Aorta (tissue), 5 donors: Measurements from ENCODE around the gene CHSY1. TPM values are rescaled to one million over a fixed set of nuclear protein-coding genes. Genes with fewer than 3 reads are reported as not detected.
"Not testable (repeated sequence)": the region's sequence is repeated elsewhere in the genome, so short reads cannot be mapped to it uniquely, and the experiment has no call there.

Experiments
- ATAC-seq: fragments of 200-7000 bp; cut with Tn5 transposase; one replicate; pipeline ENCODE4 v1.9.1; 2022; ENCODE audit warnings: moderate library complexity; ENCODE audit not compliant: low FRiP score
- DNase-seq, 2 donors: peaks; one replicate each; pipeline ENCODE4 v3.0.0-alpha.2; 2020
- H3K27ac ChIP-seq, 2 donors: one replicate each; pipeline ENCODE4 v1.5.1; 2013; ENCODE audit warnings: low read length in 2 of 2, mild to moderate bottlenecking in 2 of 2, moderate library complexity in 2 of 2, control low read depth in 1 of 2, inconsistent platforms in 1 of 2, low read depth in 1 of 2
- H3K27me3 ChIP-seq, 2 donors: one replicate each; pipeline ENCODE4 v1.6.1; 2013; ENCODE audit warnings: control low read depth in 1 of 2, low read length in 1 of 2, mild to moderate bottlenecking in 1 of 2, moderate library complexity in 1 of 2; ENCODE audit not compliant: insufficient read depth in 2 of 2, control insufficient read depth in 1 of 2
- H3K36me3 ChIP-seq, 2 donors: one replicate each; pipeline ENCODE4 v1.6.1; 2013; ENCODE audit warnings: control low read depth in 1 of 2, low read length in 1 of 2, mild to moderate bottlenecking in 1 of 2; ENCODE audit not compliant: insufficient read depth in 2 of 2, control insufficient read depth in 1 of 2
- H3K4me1 ChIP-seq, 2 donors: one replicate each; pipeline ENCODE4 v1.6.1; 2013; ENCODE audit warnings: low read length in 2 of 2, control low read depth in 1 of 2, mild to moderate bottlenecking in 1 of 2, moderate library complexity in 1 of 2; ENCODE audit not compliant: insufficient read depth in 2 of 2, control insufficient read depth in 1 of 2
- H3K4me3 ChIP-seq, 2 donors: one replicate each; pipeline ENCODE4 v1.5.1; 2013; ENCODE audit warnings: low read length in 2 of 2, control low read depth in 1 of 2, mild to moderate bottlenecking in 1 of 2
- H3K9me3 ChIP-seq: one replicate; pipeline ENCODE4 v1.6.1; 2013; ENCODE audit warnings: mild to moderate bottlenecking, low read length; ENCODE audit not compliant: control insufficient read depth
- WGBS, 2 donors: extraction: QIAGEN DNeasy Blood & Tissue Kit; methylation state at CpG; one replicate each; pipeline ENCODE4 v1.1.7; 2013; 5-methylcytosine and 5-hydroxymethylcytosine counted together
- intact Hi-C, 2 donors: fragments of 100-400 bp; cut with DNase I; formaldehyde crosslinking; loops; one replicate each; pipeline versions ENCODE4 v1.14.2 to v1.15.0; 2022
- polyA plus RNA-seq, 2 donors: library from polyadenylated mRNA; stranded (reverse); fragments of 200-250 nt; gene quantifications; one replicate each; pipeline ENCODE4 v1.2.3, GENCODE V29; 2013
- total RNA-seq, 2 donors: library from RNA; stranded (reverse); fragmentation: NEBNext Ultra II Directional; extraction: Animal tissue kit (Norgen Biotek cat#: 25700); gene quantifications; one replicate each; pipeline ENCODE4 v1.2.1, GENCODE V29; 2021
- donor health status: healthy with polysubstance abuse.
- donor health status: Bipolar disorder and iron deficiency.
- donor health status: DM: no; HTN: no; CAD: no.
- donor health status: DM: no; HTN: no; CAD: no.
- donor health status: DM: yes; HTN: yes; CAD: no.

The CHSY1 gene
- total and polyA plus RNA-seq, 4 donors = 10.8 to 78.4 (median 49.8) TPM

- Histone ChIP-seq H3K36me3 (no peaks in the 10 kb centered on the region), H3K4me1 (peaks cover 0 to 2% of the 10 kb centered on the region in 2 donors), H3K27me3 (no peaks in the 10 kb centered on the region), H3K27ac (no peak overlapping the region), H3K4me3 (no peak overlapping the region), H3K9me3 (no peaks in the 10 kb centered on the region)
- intact Hi-C loops = no loop called here
- no peak for ATAC-seq
- no peak for DNase-seq
- 48 to 60% methylated on average over 5 of the region's 5 CpGs for WGBS, 2 donors
These were observed 26.2 kb downstream of the CHSY1 start for GRCh38 chr15:101225658-101226057.

GRCh38 chr15:101221902-101222301 is 29.9 kb downstream of the CHSY1 start:
- WGBS, 2 donors = 17 to 19% methylated on average over 4 of the region's 4 CpGs
- peaks cover 0 to 2% of the 10 kb centered on the region in 2 donors for H3K4me1 ChIP-seq
- H3K27me3 ChIP-seq = no peaks in the 10 kb centered on the region
- H3K36me3 ChIP-seq = no peaks in the 10 kb centered on the region
- no peak overlapping the region for H3K4me3 ChIP-seq
- DNase-seq = no peak
- intact Hi-C loops = no loop called here
- H3K27ac ChIP-seq = no peak overlapping the region
- no peak for ATAC-seq
- no peaks in the 10 kb centered on the region for H3K9me3 ChIP-seq

GRCh38 chr15:101220060-101220459 is 31.8 kb downstream of the CHSY1 start:
- 57% methylated on average over 2 of the region's 2 CpGs for WGBS, 2 donors

GRCh38 chr15:101219441-101219840 is 32.4 kb downstream of the CHSY1 start:
- H3K4me1 ChIP-seq = peaks cover 0 to 2% of the 10 kb centered on the region in 2 donors
- H3K9me3 ChIP-seq = no peaks in the 10 kb centered on the region
- no peak overlapping the region for H3K4me3 ChIP-seq
- intact Hi-C loops = no loop called here
- no peak for DNase-seq
- H3K36me3 ChIP-seq = no peaks in the 10 kb centered on the region
- no peak for ATAC-seq
- WGBS, 2 donors = 73 to 78% methylated on average over 6 of the region's 6 CpGs
- no peaks in the 10 kb centered on the region for H3K27me3 ChIP-seq
- no peak overlapping the region for H3K27ac ChIP-seq

More at GRCh38 chr15:101220060-101220459, 31.8 kb downstream of the CHSY1 start:
- H3K27me3 ChIP-seq = no peaks in the 10 kb centered on the region
- peaks cover 0 to 2% of the 10 kb centered on the region in 2 donors for H3K4me1 ChIP-seq
- no peak overlapping the region for H3K27ac ChIP-seq
- intact Hi-C loops = no loop called here
- ATAC-seq = no peak
- H3K4me3 ChIP-seq = no peak overlapping the region
- no peaks in the 10 kb centered on the region for H3K9me3 ChIP-seq
- no peak for DNase-seq
- H3K36me3 ChIP-seq = no peaks in the 10 kb centered on the region

- Histone ChIP-seq H3K27me3 (no peaks in the 10 kb centered on the region), H3K27ac (no peak overlapping the region), H3K9me3 (no peaks in the 10 kb centered on the region), H3K4me1 (peaks cover 0 to 2% of the 10 kb centered on the region in 2 donors), H3K4me3 (no peak overlapping the region), H3K36me3 (no peaks in the 10 kb centered on the region)
- WGBS, 2 donors = 89 to 95% methylated on average over 6 of the region's 6 CpGs
- no peak for ATAC-seq
- intact Hi-C loops = no loop called here
- DNase-seq = no peak
These were observed 34.4 kb downstream of the CHSY1 start for GRCh38 chr15:101217446-101217845.

- intact Hi-C loops = no loop called here
- 79 to 91% methylated on average over 3 of the region's 3 CpGs for WGBS, 2 donors
These were observed 35.7 kb downstream of the CHSY1 start for GRCh38 chr15:101216100-101216499.

GRCh38 chr15:101215681-101216080 is 36.2 kb downstream of the CHSY1 start:
- no peaks in the 10 kb centered on the region for H3K27me3 ChIP-seq
- intact Hi-C loops = no loop called here
- WGBS, 2 donors = 96 to 98% methylated on average over 4 of the region's 4 CpGs
- no peaks in the 10 kb centered on the region for H3K36me3 ChIP-seq
- H3K9me3 ChIP-seq = no peaks in the 10 kb centered on the region
- H3K4me1 ChIP-seq = no peaks in the 10 kb centered on the region
- DNase-seq = no peak
- no peak overlapping the region for H3K4me3 ChIP-seq
- ATAC-seq = no peak
- no peak overlapping the region for H3K27ac ChIP-seq

More at GRCh38 chr15:101216100-101216499, 35.7 kb downstream of the CHSY1 start:
- Histone ChIP-seq H3K27me3 (no peaks in the 10 kb centered on the region), H3K27ac (no peak overlapping the region), H3K4me3 (no peak overlapping the region), H3K36me3 (no peaks in the 10 kb centered on the region), H3K9me3 (no peaks in the 10 kb centered on the region), H3K4me1 (no peaks in the 10 kb centered on the region)
- DNase-seq = no peak
- ATAC-seq = no peak

- H3K9me3 ChIP-seq, H3K36me3 ChIP-seq, H3K27ac ChIP-seq, intact Hi-C loops, ATAC-seq, H3K4me1 ChIP-seq, DNase-seq, H3K27me3 ChIP-seq, H3K4me3 ChIP-seq: not testable (repeated sequence)
- WGBS, 2 donors = 96% methylated on average over 6 of the region's 6 CpGs
These were observed 37.3 kb downstream of the CHSY1 start for GRCh38 chr15:101214435-101215097.

GRCh38 chr15:101213570-101213969 is 38.3 kb downstream of the CHSY1 start:
- Histone ChIP-seq H3K27me3 (no peaks in the 10 kb centered on the region), H3K27ac (no peak overlapping the region), H3K36me3 (no peaks in the 10 kb centered on the region), H3K4me1 (peaks cover 0 to 2% of the 10 kb centered on the region in 2 donors), H3K9me3 (no peaks in the 10 kb centered on the region), H3K4me3 (no peak overlapping the region)
- ATAC-seq (no peak), DNase-seq (no peak)
- intact Hi-C loops = no loop called here
- 84 to 89% methylated on average over 5 of the region's 5 CpGs for WGBS, 2 donors
